ENCODE data around the gene UFD1. TPM values are rescaled to one million over a fixed set of nuclear protein-coding genes. Genes with fewer than 3 reads are reported as not detected.
A peak's percentile ranks its signal among the peaks of the same experiment; 100 is the strongest.

The UFD1 gene
- total RNA-seq, 1 experiment from 2014 or later: 74.4 TPM

DNA sequence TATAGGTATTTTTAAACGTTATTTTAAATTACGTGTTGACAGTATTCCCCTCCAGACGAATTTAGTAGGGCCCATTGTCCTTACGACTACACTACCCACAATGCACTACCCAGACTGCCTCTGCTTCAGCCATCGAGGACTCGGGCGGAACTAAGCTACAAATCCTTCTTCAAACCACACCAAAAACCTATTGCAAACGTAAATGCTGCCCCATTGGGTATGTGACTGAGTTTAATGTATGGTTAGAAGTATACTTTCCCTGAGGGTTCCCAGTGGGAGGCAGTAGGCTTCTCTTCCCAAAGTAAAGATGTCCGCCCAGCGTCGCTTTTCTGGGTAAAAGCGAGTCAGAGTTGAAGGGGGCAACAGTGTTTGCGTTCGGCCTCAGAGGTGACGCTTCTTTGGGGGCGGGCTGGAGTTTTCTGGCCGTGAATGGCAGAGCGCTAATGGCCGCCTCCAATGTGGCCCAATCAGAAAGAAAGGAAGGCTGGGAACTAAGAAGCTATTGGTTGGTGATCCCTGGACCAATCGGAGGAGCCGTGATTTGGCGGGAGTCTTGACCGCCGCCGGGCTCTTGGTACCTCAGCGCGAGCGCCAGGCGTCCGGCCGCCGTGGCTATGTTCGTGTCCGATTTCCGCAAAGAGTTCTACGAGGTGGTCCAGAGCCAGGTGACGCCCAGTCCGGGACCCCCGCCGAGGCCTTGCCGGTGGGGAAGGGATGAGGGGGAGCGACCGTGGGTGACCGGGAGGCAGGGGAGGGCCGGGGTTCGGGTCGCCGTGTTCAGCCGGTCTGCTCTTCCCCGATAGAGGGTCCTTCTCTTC lies 571 bp upstream of the UFD1 start, which contains the start of gene CDC45:
Gene CDC45, plus strand, starts transcription at position 566 of the 818 bp plus-strand sequence. Its CDS starts 49 bp downstream, at position 615.
- Histone ChIP-seq H2AK5ac (ENCODE audit: insufficient read length, low read length) (no peak within 1 kb of the TSS), H2BK20ac (ENCODE audit: low read depth, low read length, poor library complexity, severe bottlenecking) (no peak within 1 kb of the TSS), H4K5ac (ENCODE audit: insufficient read length, low read depth, low read length) (peak within 1 kb of the TSS; percentile 97), H3K27me3 (ENCODE audit: insufficient read depth, low read length) (no peaks in the 10 kb centered on the region), H3K56ac (ENCODE audit: insufficient read length, low read depth, low read length) (peak within 1 kb of the TSS; percentile 97), H3K9ac (ENCODE audit: extremely low read depth, insufficient read length, low read length) (peak within 1 kb of the TSS; percentile 96), H3K23ac (ENCODE audit: insufficient read length, low read depth, low read length) (no peak within 1 kb of the TSS), H3K18ac (ENCODE audit: insufficient read length, low read depth, low read length) (peak within 1 kb of the TSS; percentile 99), H4K91ac (ENCODE audit: insufficient read length, low read depth, low read length) (peak within 1 kb of the TSS; percentile 48), H2BK5ac (ENCODE audit: insufficient read length, low read length) (peak within 1 kb of the TSS; percentile 98), H2AFZ (ENCODE audit: low read length) (peak within 1 kb of the TSS; percentile 93), H4K8ac (replicated peaks; ENCODE audit: insufficient read length, low read depth, low read length) (no peak within 1 kb of the TSS), H3K4ac (ENCODE audit: low read depth, low read length) (no peak within 1 kb of the TSS; the same call in 1 of the 2 replicates), H4K20me1 (ENCODE audit: control insufficient read depth, insufficient read depth, insufficient read length) (no peaks in the 10 kb centered on the region), H3T11ph (ENCODE audit: low read length) (peak within 1 kb of the TSS; percentile 98), H3K14ac (ENCODE audit: insufficient read depth, low read length) (peak within 1 kb of the TSS; percentile 98), H2BK12ac (ENCODE audit: insufficient read length, low read depth, low read length) (peak within 1 kb of the TSS; percentile 95), H3K4me2 (ENCODE audit: insufficient read depth, insufficient read length, low read length) (peak within 1 kb of the TSS; percentile 75), H2BK120ac (ENCODE audit: low read depth, low read length, poor library complexity, severe bottlenecking) (peak within 1 kb of the TSS; percentile 95), H3K27ac (ENCODE audit: insufficient read length, low read depth, low read length) (peak within 1 kb of the TSS; percentile 93), H3K23me2 (ENCODE audit: insufficient read length, low read depth, low read length, poor library complexity, severe bottlenecking) (peaks cover 13% of the 10 kb centered on the region), H3K79me1 (ENCODE audit: insufficient read depth, low read depth, low read length, poor library complexity, severe bottlenecking) (no peaks in the 10 kb centered on the region), H2BK15ac (ENCODE audit: low read depth, low read length) (no peak within 1 kb of the TSS), H3K9me3 (ENCODE audit: control insufficient read depth, low read depth, low read length) (no peaks in the 10 kb centered on the region), H3K4me1 (ENCODE audit: insufficient read depth, low read length) (peaks cover 3% of the 10 kb centered on the region), H3K79me2 (ENCODE audit: insufficient read depth, low read length) (peaks cover 20% of the 10 kb centered on the region; the same call in 1 of the 2 replicates)
- DNase-seq: peak; percentile 98
- Mint-ChIP-seq H3K4me1 (peaks cover 20% of the 10 kb centered on the region in 2 experiments), H3K27ac (peak within 1 kb of the TSS; percentile 99 to 100 (median 100)), H3K27me3 (ENCODE audit: low read depth) (no peaks in the 10 kb centered on the region; the same call in 1 of the 2 replicates), H3K9me3 (no peaks in the 10 kb centered on the region), H3K36me3 (ENCODE audit: insufficient read depth in 1 of 3, low read depth in 3 of 3) (peaks cover 15 to 35% (median 24%) of the 10 kb centered on the region in 3 experiments), H3K4me3 (peak within 1 kb of the TSS; percentile 98)
- WGBS (ENCODE audit: extremely low coverage, insufficient read length, low lambda C conversion rate): no CpG with 5 or more reads among the region's 50 CpGs
- TF ChIP-seq CTCF (conservative IDR thresholded peaks at IDR 0.05): no peak

Data from H9 (cell line).